Measurements from ENCODE around the gene AGBL1. TPM values are rescaled to one million over a fixed set of nuclear protein-coding genes. Genes with fewer than 3 reads are reported as not detected.

AGBL1 gene
- total RNA-seq, 1 experiment from 2014 or later, result not detected

- Histone ChIP-seq H2AFZ (ENCODE audit: low read length) (no peak overlapping the region), H3K4me3 (ENCODE audit: low read length) (no peak overlapping the region), H3K4me2 (ENCODE audit: low read depth, low read length, poor library complexity, severe bottlenecking) (no peak overlapping the region), H3K9me2 (replicated peaks; ENCODE audit: insufficient read depth, low read length) (no peaks in the 10 kb centered on the region), H4K20me1 (ENCODE audit: insufficient read depth, low read depth, low read length) (no peaks in the 10 kb centered on the region), H3K4me1 (ENCODE audit: low read length) (no peaks in the 10 kb centered on the region), H3K9me3 (ENCODE audit: low read length) (peaks cover 2% of the 10 kb centered on the region; the same call in 1 of the 2 replicates), H3K27me3 (ENCODE audit: low read length) (no peaks in the 10 kb centered on the region), H3K79me2 (ENCODE audit: low read length) (no peaks in the 10 kb centered on the region), H3K9ac (ENCODE audit: low read length) (no peak overlapping the region), H3K36me3 (ENCODE audit: insufficient read depth, low read length) (no peaks in the 10 kb centered on the region), H3K27ac (ENCODE audit: low read length) (no peak overlapping the region)
- no peak for DNase-seq
These were observed 574.8 kb downstream of the AGBL1 start for GRCh38 chr15:86654501-86654900.

GRCh38 chr15:86657305-86657704, 577.6 kb downstream of the AGBL1 start:
- Histone ChIP-seq H3K4me3 (ENCODE audit: low read length) (no peak overlapping the region), H3K4me2 (ENCODE audit: low read depth, low read length, poor library complexity, severe bottlenecking) (no peak overlapping the region), H3K36me3 (ENCODE audit: insufficient read depth, low read length) (no peaks in the 10 kb centered on the region), H3K27ac (ENCODE audit: low read length) (no peak overlapping the region), H2AFZ (ENCODE audit: low read length) (no peak overlapping the region), H3K9me2 (replicated peaks; ENCODE audit: insufficient read depth, low read length) (no peaks in the 10 kb centered on the region), H3K27me3 (ENCODE audit: low read length) (no peaks in the 10 kb centered on the region), H3K4me1 (ENCODE audit: low read length) (no peaks in the 10 kb centered on the region), H3K79me2 (ENCODE audit: low read length) (no peaks in the 10 kb centered on the region), H4K20me1 (ENCODE audit: insufficient read depth, low read depth, low read length) (no peaks in the 10 kb centered on the region), H3K9ac (ENCODE audit: low read length) (no peak overlapping the region), H3K9me3 (ENCODE audit: low read length) (no peaks in the 10 kb centered on the region)
- no peak for DNase-seq

- no peak overlapping the region for H3K4me3 ChIP-seq (ENCODE audit: low read length)
- H4K20me1 ChIP-seq (ENCODE audit: insufficient read depth, low read depth, low read length), result no peaks in the 10 kb centered on the region
- no peak overlapping the region for H2AFZ ChIP-seq (ENCODE audit: low read length)
- no peaks in the 10 kb centered on the region for H3K79me2 ChIP-seq (ENCODE audit: low read length)
- no peaks in the 10 kb centered on the region for H3K36me3 ChIP-seq (ENCODE audit: insufficient read depth, low read length)
- no peaks in the 10 kb centered on the region for H3K27me3 ChIP-seq (ENCODE audit: low read length)
- no peak overlapping the region for H3K9ac ChIP-seq (ENCODE audit: low read length)
- no peak for DNase-seq
- no peaks in the 10 kb centered on the region for H3K9me3 ChIP-seq (ENCODE audit: low read length)
- H3K4me1 ChIP-seq (ENCODE audit: low read length), result no peaks in the 10 kb centered on the region
- H3K9me2 ChIP-seq (replicated peaks; ENCODE audit: insufficient read depth, low read length), result no peaks in the 10 kb centered on the region
- no peak overlapping the region for H3K27ac ChIP-seq (ENCODE audit: low read length)
- H3K4me2 ChIP-seq (ENCODE audit: low read depth, low read length, poor library complexity, severe bottlenecking), result no peak overlapping the region
These were observed 580.2 kb downstream of the AGBL1 start for GRCh38 chr15:86659724-86660411.

GRCh38 chr15:86661580-86661979, 581.9 kb downstream of the AGBL1 start:
- no peak overlapping the region for H2AFZ ChIP-seq (ENCODE audit: low read length)
- H3K9me3 ChIP-seq (ENCODE audit: low read length), result no peaks in the 10 kb centered on the region
- no peaks in the 10 kb centered on the region for H3K4me1 ChIP-seq (ENCODE audit: low read length)
- no peaks in the 10 kb centered on the region for H3K27me3 ChIP-seq (ENCODE audit: low read length)
- no peak overlapping the region for H3K4me2 ChIP-seq (ENCODE audit: low read depth, low read length, poor library complexity, severe bottlenecking)
- no peaks in the 10 kb centered on the region for H4K20me1 ChIP-seq (ENCODE audit: insufficient read depth, low read depth, low read length)
- no peak overlapping the region for H3K4me3 ChIP-seq (ENCODE audit: low read length)
- H3K79me2 ChIP-seq (ENCODE audit: low read length), result no peaks in the 10 kb centered on the region
- no peaks in the 10 kb centered on the region for H3K36me3 ChIP-seq (ENCODE audit: insufficient read depth, low read length)
- no peak overlapping the region for H3K9ac ChIP-seq (ENCODE audit: low read length)
- no peaks in the 10 kb centered on the region; the same call in 1 of the 2 replicates for H3K9me2 ChIP-seq (replicated peaks; ENCODE audit: insufficient read depth, low read length)
- H3K27ac ChIP-seq (ENCODE audit: low read length), result no peak overlapping the region
- DNase-seq, result no peak

GRCh38 chr15:86663304-86663703, 583.6 kb downstream of the AGBL1 start:
- DNase-seq, result no peak
- H3K27ac ChIP-seq (ENCODE audit: low read length), result no peak overlapping the region
- no peak overlapping the region for H3K9ac ChIP-seq (ENCODE audit: low read length)
- H3K4me2 ChIP-seq (ENCODE audit: low read depth, low read length, poor library complexity, severe bottlenecking), result no peak overlapping the region
- H3K9me3 ChIP-seq (ENCODE audit: low read length), result no peaks in the 10 kb centered on the region
- H4K20me1 ChIP-seq (ENCODE audit: insufficient read depth, low read depth, low read length), result no peaks in the 10 kb centered on the region
- H3K4me3 ChIP-seq (ENCODE audit: low read length), result no peak overlapping the region
- H2AFZ ChIP-seq (ENCODE audit: low read length), result no peak overlapping the region
- peaks cover 2% of the 10 kb centered on the region; the same call in 1 of the 2 replicates for H3K9me2 ChIP-seq (replicated peaks; ENCODE audit: insufficient read depth, low read length)
- H3K36me3 ChIP-seq (ENCODE audit: insufficient read depth, low read length), result no peaks in the 10 kb centered on the region
- no peaks in the 10 kb centered on the region for H3K79me2 ChIP-seq (ENCODE audit: low read length)
- no peaks in the 10 kb centered on the region for H3K27me3 ChIP-seq (ENCODE audit: low read length)
- H3K4me1 ChIP-seq (ENCODE audit: low read length), result no peaks in the 10 kb centered on the region

GRCh38 chr15:86663979-86664378, 584.3 kb downstream of the AGBL1 start:
- peaks cover 2% of the 10 kb centered on the region; the same call in 1 of the 2 replicates for H3K9me2 ChIP-seq (replicated peaks; ENCODE audit: insufficient read depth, low read length)
- no peak for DNase-seq
- no peak overlapping the region for H2AFZ ChIP-seq (ENCODE audit: low read length)
- no peak overlapping the region for H3K9ac ChIP-seq (ENCODE audit: low read length)
- no peak overlapping the region for H3K4me2 ChIP-seq (ENCODE audit: low read depth, low read length, poor library complexity, severe bottlenecking)
- no peaks in the 10 kb centered on the region for H4K20me1 ChIP-seq (ENCODE audit: insufficient read depth, low read depth, low read length)
- no peaks in the 10 kb centered on the region for H3K4me1 ChIP-seq (ENCODE audit: low read length)
- no peak overlapping the region for H3K4me3 ChIP-seq (ENCODE audit: low read length)
- no peaks in the 10 kb centered on the region for H3K79me2 ChIP-seq (ENCODE audit: low read length)
- H3K36me3 ChIP-seq (ENCODE audit: insufficient read depth, low read length), result no peaks in the 10 kb centered on the region
- no peaks in the 10 kb centered on the region for H3K9me3 ChIP-seq (ENCODE audit: low read length)
- H3K27me3 ChIP-seq (ENCODE audit: low read length), result no peaks in the 10 kb centered on the region
- no peak overlapping the region for H3K27ac ChIP-seq (ENCODE audit: low read length)

GRCh38 chr15:86664581-86664980, 584.9 kb downstream of the AGBL1 start:
- Histone ChIP-seq H3K4me2 (ENCODE audit: low read depth, low read length, poor library complexity, severe bottlenecking) (no peak overlapping the region), H4K20me1 (ENCODE audit: insufficient read depth, low read depth, low read length) (no peaks in the 10 kb centered on the region), H3K4me1 (ENCODE audit: low read length) (no peaks in the 10 kb centered on the region), H3K27ac (ENCODE audit: low read length) (no peak overlapping the region), H2AFZ (ENCODE audit: low read length) (no peak overlapping the region), H3K4me3 (ENCODE audit: low read length) (no peak overlapping the region), H3K79me2 (ENCODE audit: low read length) (no peaks in the 10 kb centered on the region), H3K9ac (ENCODE audit: low read length) (no peak overlapping the region), H3K9me2 (replicated peaks; ENCODE audit: insufficient read depth, low read length) (peaks cover 2% of the 10 kb centered on the region; the same call in 1 of the 2 replicates), H3K9me3 (ENCODE audit: low read length) (no peaks in the 10 kb centered on the region), H3K27me3 (ENCODE audit: low read length) (no peaks in the 10 kb centered on the region), H3K36me3 (ENCODE audit: insufficient read depth, low read length) (no peaks in the 10 kb centered on the region)
- no peak for DNase-seq

GRCh38 chr15:86676002-86676401, 596.3 kb downstream of the AGBL1 start:
- Histone ChIP-seq H2AFZ (ENCODE audit: low read length) (no peak overlapping the region), H4K20me1 (ENCODE audit: insufficient read depth, low read depth, low read length) (no peaks in the 10 kb centered on the region), H3K9ac (ENCODE audit: low read length) (no peak overlapping the region), H3K4me1 (ENCODE audit: low read length) (no peaks in the 10 kb centered on the region), H3K36me3 (ENCODE audit: insufficient read depth, low read length) (no peaks in the 10 kb centered on the region), H3K9me3 (ENCODE audit: low read length) (peaks cover 4% of the 10 kb centered on the region; the same call in 1 of the 2 replicates), H3K4me2 (ENCODE audit: low read depth, low read length, poor library complexity, severe bottlenecking) (no peak overlapping the region), H3K4me3 (ENCODE audit: low read length) (no peak overlapping the region), H3K27ac (ENCODE audit: low read length) (no peak overlapping the region), H3K27me3 (ENCODE audit: low read length) (no peaks in the 10 kb centered on the region), H3K9me2 (replicated peaks; ENCODE audit: insufficient read depth, low read length) (no peaks in the 10 kb centered on the region), H3K79me2 (ENCODE audit: low read length) (no peaks in the 10 kb centered on the region)
- no peak for DNase-seq
